NCI-H2081 (cell line): Measurements from ENCODE around the gene OASL.
"Not testable (repeated sequence)": the region's sequence is repeated elsewhere in the genome, so short reads cannot be mapped to it uniquely, and the experiment has no call there.

Source experiments
- DNase-seq, 2 experiments: peaks; one replicate each; lab custom pipeline; 2025; lab: John Stamatoyannopoulos, UW

OASL gene

GRCh38 chr12:121038861-121039668 is at the start of gene OASL:
Gene OASL (minus strand): TSS chr12:121039246. CDS start chr12:121038971, 275 bp downstream.
- no peak for DNase-seq

- no peak for DNase-seq
Measured at GRCh38 chr12:121088195-121088585, 49.1 kb upstream of the OASL start.

- DNase-seq: no peak
Measured at GRCh38 chr12:121087467-121088194, 48.6 kb upstream of the OASL start.

- DNase-seq: no peak
Measured at GRCh38 chr12:121086781-121087295, 47.8 kb upstream of the OASL start.

- DNase-seq: no peak
Measured at GRCh38 chr12:121085506-121086353, 46.7 kb upstream of the OASL start.

GRCh38 chr12:121085069-121085468 is 46.0 kb upstream of the OASL start:
- DNase-seq: no peak

GRCh38 chr12:121084229-121084628 is 45.2 kb upstream of the OASL start:
- no peak for DNase-seq

GRCh38 chr12:121080909-121081308 is 41.9 kb upstream of the OASL start:
- DNase-seq: no peak

GRCh38 chr12:121079736-121080272 is 40.8 kb upstream of the OASL start:
- no peak for DNase-seq

- DNase-seq: not testable (repeated sequence)
Measured at GRCh38 chr12:121077440-121077839, 38.4 kb upstream of the OASL start.

- not testable (repeated sequence) for DNase-seq
Measured at GRCh38 chr12:121075911-121076310, 36.9 kb upstream of the OASL start.

- DNase-seq: no peak
Measured at GRCh38 chr12:121072147-121072546, 33.1 kb upstream of the OASL start.

- DNase-seq: no peak
Measured at GRCh38 chr12:121069206-121069605, 30.2 kb upstream of the OASL start.

- no peak for DNase-seq
Measured at GRCh38 chr12:121065345-121065744, 26.3 kb upstream of the OASL start.

GRCh38 chr12:121064586-121064985 is 25.5 kb upstream of the OASL start:
- DNase-seq: not testable (repeated sequence)

- DNase-seq: no peak
Measured at GRCh38 chr12:121064116-121064515, 25.1 kb upstream of the OASL start.

GRCh38 chr12:121062391-121063045 is 23.5 kb upstream of the OASL start:
- no peak for DNase-seq

GRCh38 chr12:121061831-121062230 is 22.8 kb upstream of the OASL start:
- no peak for DNase-seq

- peak in 1 of 2 experiments; percentile 9 for DNase-seq
Measured at GRCh38 chr12:121060149-121061001, 21.3 kb upstream of the OASL start.
